GM12872 (cell line): ENCODE measurements around the gene ANXA1.
A peak's percentile ranks its signal among the peaks of the same experiment; 100 is the strongest.

ENCODE experiments used
- CTCF ChIP-seq: IDR thresholded peaks from 3 replicates; pipeline ENCODE4 v1.5.1; 2011; ENCODE audit warnings: low read depth, mild to moderate bottlenecking, low read length, moderate library complexity; ENCODE audit not compliant: insufficient read depth

ANXA1 gene

DNA sequence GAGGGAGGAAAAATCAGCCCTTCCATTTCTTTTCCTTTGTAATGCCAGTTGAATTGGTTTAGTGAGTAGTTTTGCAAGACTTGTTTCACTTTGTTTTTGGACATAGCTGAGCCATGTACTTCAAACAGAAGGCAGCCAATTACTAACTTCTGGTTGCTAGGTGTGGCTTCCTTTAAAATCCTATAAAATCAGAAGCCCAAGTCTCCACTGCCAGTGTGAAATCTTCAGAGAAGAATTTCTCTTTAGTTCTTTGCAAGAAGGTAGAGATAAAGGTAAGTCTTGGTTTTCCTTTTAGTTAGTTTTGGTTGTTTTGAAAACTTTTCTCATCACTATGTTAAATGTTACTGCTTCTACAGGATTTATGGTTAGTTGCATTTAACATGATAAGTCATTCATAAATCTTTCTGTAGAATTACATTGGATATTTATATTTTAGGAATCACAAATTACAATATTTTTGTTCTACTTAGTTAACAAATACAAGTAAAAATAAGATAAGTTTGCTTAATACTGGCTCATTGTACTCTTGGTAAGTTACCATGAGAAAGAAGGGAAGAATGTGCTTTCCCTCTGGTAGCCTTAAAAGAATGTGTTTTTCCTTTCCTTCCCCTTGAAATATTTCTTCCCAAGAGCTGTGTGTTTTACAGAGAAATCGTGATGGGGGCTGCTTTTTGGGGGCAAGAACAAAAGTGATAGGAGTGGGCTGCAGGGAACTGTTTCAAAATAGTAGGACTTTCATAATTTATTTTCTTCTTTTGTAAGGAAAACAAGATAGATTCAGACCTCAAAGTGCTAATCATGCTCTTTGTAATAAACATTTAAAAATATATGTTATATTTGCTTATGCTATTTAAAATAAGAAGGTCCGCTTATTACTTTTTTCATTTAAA lies at the start of gene ANXA1:
Gene ANXA1 (plus strand): TSS at position 213 of the 890 bp plus-strand sequence. CDS start 6,671 bp downstream, outside the sequence.
- no peak for TF ChIP-seq CTCF

DNA sequence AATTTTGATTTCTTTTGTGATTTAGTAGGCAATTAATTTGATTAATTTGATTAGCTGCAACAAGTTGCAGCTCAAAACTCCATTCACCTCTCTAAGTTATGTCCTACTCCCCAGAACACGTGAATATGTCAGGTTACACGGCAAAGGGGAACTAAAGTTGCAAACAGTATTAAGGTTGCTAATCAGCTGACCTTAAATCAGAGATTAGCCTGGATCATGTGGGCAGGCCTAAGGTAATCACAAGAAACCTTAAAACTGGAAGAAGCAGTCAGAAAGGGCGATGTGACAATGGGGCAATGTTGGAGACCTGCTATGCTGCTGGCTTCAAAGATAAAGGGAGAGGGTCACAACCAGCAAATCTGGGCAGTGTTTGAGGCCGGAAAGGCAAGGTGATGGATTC lies 47.3 kb upstream of the ANXA1 start:
- no peak for TF ChIP-seq CTCF

- no peak for TF ChIP-seq CTCF
Measured at GRCh38 chr9:73104921-73105320, 46.7 kb upstream of the ANXA1 start.

DNA sequence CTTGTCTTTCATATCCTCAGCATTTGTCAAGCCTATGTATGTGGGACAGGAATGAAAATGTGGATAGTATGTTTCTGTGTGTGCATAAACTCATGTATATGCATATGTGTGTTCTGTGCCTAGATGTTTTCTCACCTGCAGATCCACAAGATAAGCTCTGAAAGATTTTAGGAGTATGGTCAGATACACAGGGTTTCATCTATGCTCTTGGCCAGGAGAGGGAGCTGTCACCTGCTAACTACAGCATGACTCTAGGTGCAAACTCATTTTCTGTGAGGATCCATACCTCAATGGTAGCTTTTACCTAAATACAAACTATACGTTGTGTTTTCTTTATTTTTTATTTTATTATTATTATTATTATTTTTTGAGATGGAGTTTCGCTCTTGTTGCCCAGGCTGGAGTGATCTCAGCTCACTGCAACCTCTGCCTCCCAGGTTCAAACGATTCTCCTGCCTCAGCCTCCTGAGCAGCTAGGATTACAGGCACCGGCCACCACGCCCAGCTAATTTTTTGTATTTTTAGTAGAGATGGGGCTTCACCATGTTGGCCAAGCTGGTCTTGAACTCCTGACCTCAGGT lies 44.1 kb upstream of the ANXA1 start:
- peak; percentile 78 for TF ChIP-seq CTCF

- TF ChIP-seq CTCF = no peak
Measured at GRCh38 chr9:73114058-73114457, 37.6 kb upstream of the ANXA1 start.

DNA sequence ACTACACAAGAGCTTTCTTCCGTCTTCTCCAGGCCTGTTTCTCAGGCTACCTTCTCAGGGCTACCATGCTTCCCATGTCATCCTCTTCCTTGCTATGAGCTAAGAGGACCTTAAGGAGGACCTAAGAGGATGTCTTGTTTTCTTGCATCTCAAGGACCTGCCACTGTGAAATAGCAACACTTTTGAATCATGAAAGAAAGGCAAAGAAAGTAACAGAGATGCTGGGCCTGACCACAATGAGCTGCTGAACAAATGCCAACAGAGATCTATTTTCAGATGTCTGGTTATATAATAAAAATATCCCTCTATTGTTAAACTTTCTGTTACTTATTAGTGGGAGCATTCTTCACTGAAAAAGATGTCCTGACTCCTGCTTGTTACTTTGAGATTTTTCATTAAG lies 36.7 kb upstream of the ANXA1 start:
- TF ChIP-seq CTCF = no peak

GRCh38 chr9:73116031-73116430 lies 35.6 kb upstream of the ANXA1 start:
- no peak for TF ChIP-seq CTCF
